ENCODE results near the gene NAE1. TPM values are rescaled to one million over a fixed set of nuclear protein-coding genes. Genes with fewer than 3 reads are reported as not detected.
"Not testable (repeated sequence)": the region's sequence is repeated elsewhere in the genome, so short reads cannot be mapped to it uniquely, and the experiment has no call there.

NAE1 gene
- total and polyA plus RNA-seq, 2 experiments from 2014 or later: 39.5 to 97.8 TPM

GRCh38 chr16:66872559-66872942 is 41.8 kb upstream of the NAE1 start:
- Histone ChIP-seq H3K4me3 (no peak overlapping the region), H3K36me3 (no peaks in the 10 kb centered on the region), H3K9me3 (ENCODE audit: low read depth) (no peaks in the 10 kb centered on the region), H3K4me1 (ENCODE audit: low read depth) (no peaks in the 10 kb centered on the region), H3K27me3 (peaks cover 6% of the 10 kb centered on the region), H3K27ac (no peak overlapping the region)
- TF ChIP-seq CTCF (IDR thresholded peaks at IDR 0.05; ENCODE audit: low read depth, low read length): no peak
- no peak for DNase-seq (ENCODE audit: low read depth in 1 of 2, low spot score in 1 of 2)

GRCh38 chr16:66871840-66872239 is 41.1 kb upstream of the NAE1 start:
- no peak for TF ChIP-seq CTCF (IDR thresholded peaks at IDR 0.05; ENCODE audit: low read depth, low read length)

GRCh38 chr16:66871363-66871762 is 40.6 kb upstream of the NAE1 start:
- not testable (repeated sequence) for H3K4me3 ChIP-seq; H3K36me3 ChIP-seq; H3K27ac ChIP-seq; H3K9me3 ChIP-seq (ENCODE audit: low read depth); H3K27me3 ChIP-seq; DNase-seq (ENCODE audit: low read depth in 1 of 2, low spot score in 1 of 2); H3K4me1 ChIP-seq (ENCODE audit: low read depth)

More at GRCh38 chr16:66871840-66872239, 41.1 kb upstream of the NAE1 start:
- peaks cover 6% of the 10 kb centered on the region for H3K27me3 ChIP-seq
- no peaks in the 10 kb centered on the region for H3K4me1 ChIP-seq (ENCODE audit: low read depth)
- H3K9me3 ChIP-seq (ENCODE audit: low read depth): no peaks in the 10 kb centered on the region
- H3K27ac ChIP-seq: no peak overlapping the region
- H3K36me3 ChIP-seq: no peaks in the 10 kb centered on the region
- DNase-seq (ENCODE audit: low read depth in 1 of 2, low spot score in 1 of 2): no peak
- H3K4me3 ChIP-seq: no peak overlapping the region

- no peaks in the 10 kb centered on the region for H3K36me3 ChIP-seq
- no peak overlapping the region for H3K4me3 ChIP-seq
- no peak for TF ChIP-seq CTCF (IDR thresholded peaks at IDR 0.05; ENCODE audit: low read depth, low read length)
- no peak for DNase-seq (ENCODE audit: low read depth in 1 of 2, low spot score in 1 of 2)
- no peaks in the 10 kb centered on the region for H3K4me1 ChIP-seq (ENCODE audit: low read depth)
- H3K9me3 ChIP-seq (ENCODE audit: low read depth): no peaks in the 10 kb centered on the region
- no peak overlapping the region for H3K27ac ChIP-seq
- peaks cover 6% of the 10 kb centered on the region for H3K27me3 ChIP-seq
Measured at GRCh38 chr16:66869424-66869823, 38.6 kb upstream of the NAE1 start.

- no peak for TF ChIP-seq CTCF (IDR thresholded peaks at IDR 0.05; ENCODE audit: low read depth, low read length)
- H3K9me3 ChIP-seq (ENCODE audit: low read depth): no peaks in the 10 kb centered on the region
- no peaks in the 10 kb centered on the region for H3K4me1 ChIP-seq (ENCODE audit: low read depth)
- DNase-seq (ENCODE audit: low read depth in 1 of 2, low spot score in 1 of 2): no peak
- H3K27me3 ChIP-seq: no peaks in the 10 kb centered on the region
- no peak overlapping the region for H3K4me3 ChIP-seq
- H3K27ac ChIP-seq: no peak overlapping the region
- no peaks in the 10 kb centered on the region for H3K36me3 ChIP-seq
Measured at GRCh38 chr16:66863707-66864106, 32.9 kb upstream of the NAE1 start.

GRCh38 chr16:66862023-66862520 is 31.3 kb upstream of the NAE1 start:
- H3K27ac ChIP-seq: no peak overlapping the region
- TF ChIP-seq CTCF (IDR thresholded peaks at IDR 0.05; ENCODE audit: low read depth, low read length): no peak
- H3K4me3 ChIP-seq: no peak overlapping the region
- no peaks in the 10 kb centered on the region for H3K9me3 ChIP-seq (ENCODE audit: low read depth)
- no peaks in the 10 kb centered on the region for H3K27me3 ChIP-seq
- peaks cover 6% of the 10 kb centered on the region for H3K4me1 ChIP-seq (ENCODE audit: low read depth)
- H3K36me3 ChIP-seq: no peaks in the 10 kb centered on the region
- no peak for DNase-seq (ENCODE audit: low read depth in 1 of 2, low spot score in 1 of 2)

Measured in cardiac muscle cell (in vitro differentiated cells and primary cell).